Stimulated activated CD8-positive, alpha-beta memory T cell treated with anti-CD3 and anti-CD28 coated beads, Interleukin-7, amount 100 ng/mL, for 48 hours (primary cell): Measurements from ENCODE around the gene CMTR1.
"Not testable (repeated sequence)": the region's sequence is repeated elsewhere in the genome, so short reads cannot be mapped to it uniquely, and the experiment has no call there.

Experiments used
- DNase-seq, 2 donors: peaks; one replicate each; pipeline ENCODE4 v3.0.0-alpha.2; 2020; ENCODE audit warnings: low read depth in 1 of 2; ENCODE audit errors: extremely low read depth in 1 of 2

CMTR1 gene

GRCh38 chr6:37435373-37435772 is 2.4 kb downstream of the CMTR1 start:
- no peak for DNase-seq

- DNase-seq: no peak
These were observed 2.8 kb downstream of the CMTR1 start for GRCh38 chr6:37435816-37436215.

DNA sequence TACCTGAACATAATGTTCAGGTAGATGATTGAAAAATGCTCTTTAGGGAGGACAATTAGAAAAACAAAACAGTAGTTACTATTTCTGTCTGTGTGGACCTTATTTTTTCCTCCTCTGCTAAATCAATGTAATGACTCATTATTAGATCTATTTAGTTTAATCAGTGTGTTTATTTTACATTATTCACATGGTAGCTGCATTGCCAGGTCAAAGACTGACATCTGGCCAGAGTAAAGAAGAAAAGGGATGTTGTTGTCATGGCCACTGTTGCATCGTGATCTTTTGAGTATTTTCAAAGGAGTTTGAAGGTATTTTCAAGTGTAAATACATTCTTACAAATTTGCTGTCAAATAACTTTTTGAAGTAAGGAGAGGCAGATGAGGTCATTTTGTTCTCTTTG is 5.9 kb downstream of the CMTR1 start:
- DNase-seq: no peak

DNA sequence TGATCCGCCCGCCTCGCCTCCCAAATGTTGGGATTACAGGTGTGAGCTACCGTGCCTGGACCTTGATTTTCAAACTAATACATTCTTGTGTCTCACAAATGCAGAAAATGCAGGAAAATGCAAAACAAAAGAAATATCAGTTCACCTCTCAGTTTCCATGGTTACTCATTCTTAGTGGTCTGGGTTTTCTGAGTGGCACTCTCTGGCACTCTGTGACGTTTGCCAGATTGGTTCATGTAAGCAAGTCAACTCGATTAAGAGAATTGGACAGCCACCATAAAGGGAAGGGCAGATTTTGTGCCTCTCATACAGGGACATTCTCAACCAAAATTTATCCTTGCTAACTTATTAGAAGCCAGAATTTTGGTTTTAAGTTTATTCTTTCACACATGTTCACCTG is 8.6 kb downstream of the CMTR1 start:
- no peak for DNase-seq

DNA sequence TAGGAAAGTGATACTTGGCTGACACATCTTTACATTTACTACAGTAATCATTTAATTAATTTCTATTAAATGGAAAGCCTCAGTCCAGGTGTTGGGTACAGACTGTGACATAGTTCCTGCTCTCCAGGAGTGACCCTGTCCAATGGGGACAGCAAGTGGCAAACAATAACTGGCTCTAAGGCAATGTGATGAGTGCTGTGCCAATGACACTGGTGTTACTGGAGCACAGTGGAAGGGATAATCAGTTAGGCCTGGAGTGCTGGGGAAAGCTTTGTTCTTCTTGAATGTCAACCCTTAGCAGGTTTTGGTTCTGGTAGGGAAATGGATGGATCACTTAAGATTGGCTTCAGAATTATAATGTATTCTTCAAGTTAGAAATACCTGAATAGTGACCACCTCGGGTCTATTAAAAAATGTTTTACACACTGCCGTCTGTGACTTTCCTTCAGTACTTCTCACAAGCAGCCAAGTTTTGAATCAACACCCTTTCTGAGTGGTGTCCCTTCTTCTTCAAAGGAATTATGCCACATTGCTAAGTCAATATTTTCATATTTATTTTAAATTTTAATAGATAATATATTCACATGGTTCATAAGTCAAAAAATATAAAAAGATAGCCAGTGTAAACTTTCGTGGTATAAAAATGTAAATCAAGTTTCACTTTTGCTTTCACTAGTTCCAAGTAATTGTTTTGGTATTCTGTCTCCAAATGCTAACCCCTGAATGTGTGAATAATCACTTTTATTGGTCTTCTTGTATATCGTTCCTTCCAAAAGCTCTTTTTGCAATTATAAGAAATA is 9.6 kb downstream of the CMTR1 start:
- no peak for DNase-seq

GRCh38 chr6:37443216-37443542 is 10.2 kb downstream of the CMTR1 start:
- DNase-seq: not testable (repeated sequence)

- no peak for DNase-seq
These were observed 17.0 kb downstream of the CMTR1 start for GRCh38 chr6:37449984-37450383.

DNA sequence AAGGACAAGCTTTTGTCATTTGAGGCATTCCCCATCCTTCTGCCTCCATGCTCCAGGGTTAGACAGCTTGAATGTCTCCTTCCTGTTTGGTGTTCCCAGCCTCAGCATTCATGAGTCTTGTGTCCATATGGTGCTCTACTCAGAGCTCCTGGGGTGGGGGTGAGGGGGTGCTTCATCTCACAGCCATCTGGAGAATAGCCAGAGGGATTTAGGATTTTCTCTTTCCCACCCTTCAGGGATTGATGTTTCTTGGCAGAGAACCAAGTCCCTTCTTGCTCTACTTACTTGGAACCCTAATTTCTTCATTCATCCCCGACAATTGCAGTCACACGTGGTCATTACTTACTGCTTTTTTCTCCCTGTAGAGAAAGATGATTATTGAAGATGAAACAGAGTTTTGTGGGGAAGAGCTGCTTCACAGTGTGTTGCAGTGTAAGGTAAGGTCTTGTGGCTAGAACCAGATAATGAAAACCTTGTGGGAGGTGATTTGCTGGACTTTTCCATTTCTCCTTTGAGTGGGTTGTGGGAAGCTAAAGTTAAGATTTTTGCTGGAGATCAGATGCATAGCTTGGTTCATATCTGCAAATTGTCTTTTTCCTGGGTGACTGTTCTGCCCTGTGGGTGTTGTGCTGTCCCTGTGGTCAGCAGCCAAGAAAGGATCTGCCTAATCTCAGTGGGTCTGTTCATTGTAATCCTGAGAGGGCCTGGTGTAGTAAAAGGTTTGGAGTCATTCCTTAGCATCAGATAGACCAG is 18.6 kb downstream of the CMTR1 start:
- DNase-seq: no peak

- no peak for DNase-seq
These were observed 19.5 kb downstream of the CMTR1 start for GRCh38 chr6:37452522-37452921.

- DNase-seq: no peak
These were observed 21.6 kb downstream of the CMTR1 start for GRCh38 chr6:37454420-37455140.

DNA sequence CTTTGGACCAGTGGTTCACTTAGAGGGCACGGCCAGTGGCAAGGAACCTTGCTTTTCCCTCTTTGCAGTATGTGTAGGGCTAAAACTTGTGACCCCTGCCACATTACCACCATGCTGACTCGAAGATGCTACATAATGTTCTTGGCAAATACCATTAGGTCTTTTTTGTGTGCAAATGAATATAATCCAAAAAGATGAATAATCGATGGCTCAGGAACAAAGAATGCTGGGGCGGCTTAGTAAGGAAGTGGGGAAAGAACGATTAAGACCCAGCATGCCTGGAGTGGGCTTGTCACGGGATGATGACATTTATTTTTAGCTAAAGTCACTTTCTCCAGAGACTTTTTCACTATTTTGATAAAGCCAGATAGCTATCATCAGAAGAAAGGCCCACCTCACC is 23.1 kb downstream of the CMTR1 start:
- DNase-seq: no peak

GRCh38 chr6:37456816-37457560 is 24.0 kb downstream of the CMTR1 start:
- no peak for DNase-seq

- no peak for DNase-seq
These were observed 27.2 kb downstream of the CMTR1 start for GRCh38 chr6:37459981-37460800.

DNA sequence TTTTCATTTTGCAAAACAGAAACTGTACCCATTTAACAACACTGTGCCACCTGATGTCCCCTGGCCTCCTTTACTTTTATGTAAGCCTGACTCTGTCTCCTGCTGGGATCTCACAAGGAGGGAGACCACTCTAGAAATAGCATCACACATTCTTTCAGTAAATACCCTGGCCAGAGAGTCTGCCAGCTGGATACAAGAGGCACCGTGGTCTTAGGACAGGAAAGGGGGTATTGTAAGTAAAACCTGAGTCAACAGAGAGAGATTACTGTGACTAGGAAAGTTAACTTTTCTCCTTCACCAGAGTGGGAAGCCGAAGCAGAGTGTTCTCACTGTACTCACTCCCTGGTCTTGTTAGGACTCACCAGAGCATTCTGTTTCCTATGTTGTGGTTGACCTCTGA is 27.8 kb downstream of the CMTR1 start:
- no peak for DNase-seq

DNA sequence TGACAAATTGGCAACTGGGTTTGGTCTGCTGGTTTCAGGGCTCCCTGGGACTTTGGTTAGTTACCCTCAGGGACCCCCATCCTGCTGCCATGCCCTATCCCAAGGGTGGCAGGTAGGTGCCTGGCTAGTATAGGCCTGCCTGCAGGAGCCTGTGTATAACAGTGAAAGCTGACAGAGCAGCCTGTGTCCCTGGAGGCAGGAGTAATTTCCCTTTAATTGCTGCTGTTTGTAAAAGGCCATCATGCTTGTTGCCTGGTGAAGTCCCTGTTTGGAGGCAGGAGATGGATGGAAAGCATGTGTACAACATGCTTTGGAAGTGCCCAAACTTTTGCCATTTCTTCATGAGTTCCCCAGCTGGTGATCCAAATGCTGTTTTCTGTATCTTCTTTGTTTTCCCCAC is 30.1 kb downstream of the CMTR1 start:
- DNase-seq: no peak

DNA sequence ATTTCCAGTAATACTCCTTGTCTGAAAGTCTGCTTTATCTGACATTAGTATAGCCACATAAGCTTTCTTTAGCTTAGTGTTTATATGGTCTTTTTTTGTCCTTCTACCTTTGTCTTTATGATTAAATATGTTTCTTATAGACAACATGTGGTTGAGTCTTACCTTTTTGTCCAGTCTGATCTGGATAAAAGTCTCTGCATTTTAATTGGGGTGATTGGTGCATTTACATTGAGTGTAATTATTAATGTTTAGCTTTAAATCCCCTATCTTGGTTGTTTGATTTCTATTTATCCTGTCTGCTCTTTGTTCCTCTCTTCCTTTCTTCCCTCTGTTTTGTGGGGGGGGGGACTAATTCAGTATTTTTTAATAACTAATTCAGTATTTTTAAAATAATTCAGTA is 34.7 kb downstream of the CMTR1 start:
- DNase-seq: no peak

- DNase-seq: no peak
These were observed 40.5 kb downstream of the CMTR1 start for GRCh38 chr6:37473364-37474095.

GRCh38 chr6:37474316-37474715 is 41.3 kb downstream of the CMTR1 start:
- no peak for DNase-seq

DNA sequence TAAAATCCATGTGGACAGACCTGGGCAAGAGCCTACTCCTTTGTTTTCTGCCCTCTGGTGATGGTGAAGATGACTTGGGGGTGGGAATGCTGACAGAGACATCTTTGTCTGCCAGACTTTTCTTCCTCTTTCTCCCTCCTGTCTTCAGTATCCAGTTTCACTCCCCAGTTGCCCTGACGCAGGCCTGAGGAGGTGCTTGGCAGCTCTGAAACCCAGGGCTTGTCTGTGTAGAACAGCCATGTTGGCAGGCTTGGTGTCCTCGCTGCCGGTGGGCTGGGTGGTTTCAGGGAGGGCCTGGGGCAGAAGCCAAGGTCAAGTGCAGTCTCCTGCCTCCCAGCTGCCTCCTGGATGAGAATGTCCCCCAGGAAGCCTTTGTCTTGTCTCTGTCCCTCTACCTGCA is 44.2 kb downstream of the CMTR1 start:
- DNase-seq: no peak
